Naive thymus-derived CD4-positive, alpha-beta T cell (primary cell): ENCODE data around the gene MYO1H. TPM values are rescaled to one million over a fixed set of nuclear protein-coding genes. Genes with fewer than 3 reads are reported as not detected.

Experiments
- ATAC-seq: fragments of 150-1000 bp; cut with Tn5 transposase; 2 replicates; pipeline ENCODE4 v1.10.0; 2021; ENCODE audit warnings: mild to moderate bottlenecking, moderate library complexity
- CTCF ChIA-PET: fragments of 350-600 bp; sonication (Branson Sonifier 250); formaldehyde crosslinking; loops from one replicate; lab custom pipeline; 2021; ENCODE audit warnings: antibody characterized with exemption; lab: Charles Lee
- POLR2A ChIA-PET: fragments of 350-600 bp; sonication (Branson Sonifier 250); formaldehyde crosslinking; loops from one replicate; lab custom pipeline; 2021; ENCODE audit warnings: antibody characterized with exemption, inconsistent platforms; lab: Charles Lee
- DNase-seq, 9 donors: peaks; one replicate each; pipeline versions ENCODE4 v3.0.0 to v3.0.0-alpha.2; 2020 to 2022; ENCODE audit warnings: mixed read lengths in 1 of 9
- H3K27ac ChIP-seq: one replicate; pipeline ENCODE4 v1.7.0; 2013; ENCODE audit warnings: mild to moderate bottlenecking, low read depth, low read length, moderate library complexity
- H3K27me3 ChIP-seq, 2 donors: one replicate each; pipeline ENCODE4 v1.7.0; 2013; ENCODE audit warnings: low read length in 2 of 2, mild to moderate bottlenecking in 2 of 2, moderate library complexity in 2 of 2; ENCODE audit not compliant: control insufficient read depth in 2 of 2, insufficient read depth in 2 of 2
- H3K36me3 ChIP-seq, 3 experiments: 1 replicate in 2 of 3; 2 replicates in 1 of 3; pipeline ENCODE4 v1.7.0; 2013; ENCODE audit warnings: low read length in 3 of 3, mild to moderate bottlenecking in 3 of 3, moderate library complexity in 1 of 3; ENCODE audit not compliant: insufficient read depth in 3 of 3, control insufficient read depth in 2 of 3
- H3K4me1 ChIP-seq, 2 donors: one replicate each; pipeline ENCODE4 v1.7.0; 2013; ENCODE audit warnings: low read length in 2 of 2, mild to moderate bottlenecking in 2 of 2, moderate library complexity in 1 of 2; ENCODE audit not compliant: control insufficient read depth in 2 of 2, insufficient read depth in 2 of 2
- H3K4me3 ChIP-seq: 2 replicates; pipeline ENCODE4 v1.7.0; 2013; ENCODE audit warnings: mild to moderate bottlenecking, low read length
- H3K9me3 ChIP-seq, 3 experiments: 1 replicate in 2 of 3; 2 replicates in 1 of 3; pipeline ENCODE4 v1.7.0; 2013; ENCODE audit warnings: low read length in 3 of 3; ENCODE audit not compliant: control insufficient read depth in 2 of 3
- H3K27ac Mint-ChIP-seq, 9 donors: one replicate each; pipeline ENCODE4 v1.8.0; 2020 to 2022; ENCODE audit warnings: mixed read lengths in 9 of 9, mild to moderate bottlenecking in 8 of 9, moderate library complexity in 5 of 9, inconsistent platforms in 2 of 9
- H3K27me3 Mint-ChIP-seq, 5 donors: one replicate each; pipeline ENCODE4 v1.8.0; 2021 to 2022; ENCODE audit warnings: mixed read lengths in 5 of 5, mild to moderate bottlenecking in 1 of 5
- H3K36me3 Mint-ChIP-seq, 5 donors: one replicate each; pipeline ENCODE4 v1.8.0; 2020 to 2022; ENCODE audit warnings: mixed read lengths in 5 of 5, mild to moderate bottlenecking in 3 of 5, inconsistent platforms in 1 of 5
- H3K4me1 Mint-ChIP-seq, 7 donors: one replicate each; pipeline ENCODE4 v1.8.0; 2020 to 2022; ENCODE audit warnings: mixed read lengths in 7 of 7, mild to moderate bottlenecking in 3 of 7, inconsistent platforms in 1 of 7
- H3K4me3 Mint-ChIP-seq, 10 donors: one replicate each; pipeline ENCODE4 v1.8.0; 2020 to 2022; ENCODE audit warnings: mild to moderate bottlenecking in 10 of 10, mixed read lengths in 10 of 10, moderate library complexity in 6 of 10, inconsistent platforms in 2 of 10
- H3K9me3 Mint-ChIP-seq, 11 donors: one replicate each; pipeline ENCODE4 v1.8.0; 2020 to 2022; ENCODE audit warnings: mixed read lengths in 11 of 11, mild to moderate bottlenecking in 4 of 11, inconsistent platforms in 1 of 11, moderate library complexity in 1 of 11
- intact Hi-C, 2 donors: fragments of 100-400 bp; cut with micrococcal nuclease; formaldehyde crosslinking; loops; one replicate each; pipeline ENCODE4 v1.15.1; 2023
- polyA plus RNA-seq, 2 donors: library from polyadenylated mRNA; unstranded; fragments of 300-500 nt; fragmentation: Illumina TruSeq; gene quantifications; one replicate each; pipeline ENCODE4 v1.2.3, GENCODE V29; 2021
- total RNA-seq, 6 experiments: library from RNA in 5 of 6; stranded (reverse) in 5 of 6; gene quantifications; 1 replicate in 5 of 6; 2 replicates in 1 of 6; pipeline ENCODE4 v1.2.3 and lab custom pipeline; 2021 to 2026

The MYO1H gene
- total and polyA plus RNA-seq, 7 experiments from 2014 or later = 0.49 TPM; not detected in 6

DNA sequence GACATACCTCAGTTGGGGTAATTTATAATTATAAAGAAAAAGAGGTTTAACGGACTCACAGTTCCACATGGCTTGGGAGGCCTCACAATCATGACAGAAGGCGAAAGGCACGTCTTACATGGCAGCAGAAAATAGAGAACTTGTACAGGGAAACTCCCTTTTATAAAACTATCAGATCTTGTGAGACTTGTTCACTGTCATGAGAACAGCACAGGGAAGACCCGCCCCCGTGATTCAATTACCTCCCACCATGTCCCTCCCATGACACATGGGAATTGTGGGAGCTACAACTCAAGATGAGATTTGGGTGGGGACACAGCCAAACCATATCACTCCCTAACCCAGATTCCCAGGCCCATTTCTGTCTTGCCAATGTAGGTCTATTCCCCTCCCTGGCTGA, 22.1 kb downstream of the MYO1H start:
- ChIA-PET POLR2A (no interaction called here), CTCF (no interaction called here)
- no peaks in the 10 kb centered on the region for H3K36me3 Mint-ChIP-seq
- no peak overlapping the region for H3K4me3 ChIP-seq
- H3K27ac ChIP-seq = no peak overlapping the region
- no peak overlapping the region for H3K4me3 Mint-ChIP-seq
- peaks cover 0 to 2% (median 0%) of the 10 kb centered on the region in 11 donors for H3K9me3 Mint-ChIP-seq
- ATAC-seq (no peak), DNase-seq (no peak)
- no peaks in the 10 kb centered on the region for H3K4me1 Mint-ChIP-seq
- H3K27me3 ChIP-seq = peaks cover 0 to 3% of the 10 kb centered on the region in 2 donors
- no peaks in the 10 kb centered on the region for H3K36me3 ChIP-seq
- intact Hi-C loops = no loop called here
- H3K4me1 ChIP-seq = no peaks in the 10 kb centered on the region
- peaks cover 13 to 37% (median 36%) of the 10 kb centered on the region in 5 donors for H3K27me3 Mint-ChIP-seq
- H3K27ac Mint-ChIP-seq = no peak overlapping the region
- H3K9me3 ChIP-seq = no peaks in the 10 kb centered on the region

GRCh38 chr12:109377139-109377685, 29.5 kb downstream of the MYO1H start:
- DNase-seq (no peak), ATAC-seq (no peak)
- H3K36me3 ChIP-seq = no peaks in the 10 kb centered on the region
- intact Hi-C loops = no loop called here
- Mint-ChIP-seq H3K27ac (no peak overlapping the region), H3K4me3 (no peak overlapping the region), H3K36me3 (no peaks in the 10 kb centered on the region), H3K9me3 (no peaks in the 10 kb centered on the region), H3K27me3 (peaks cover 17 to 43% (median 37%) of the 10 kb centered on the region in 5 donors), H3K4me1 (peaks cover 0 to 6% (median 0%) of the 10 kb centered on the region in 7 donors)
- POLR2A ChIA-PET = no interaction called here
- no peaks in the 10 kb centered on the region for H3K9me3 ChIP-seq
- no peak overlapping the region for H3K4me3 ChIP-seq
- no peaks in the 10 kb centered on the region for H3K4me1 ChIP-seq
- H3K27me3 ChIP-seq = peaks cover 0 to 3% of the 10 kb centered on the region in 2 donors
- CTCF ChIA-PET = no interaction called here
- H3K27ac ChIP-seq = no peak overlapping the region

GRCh38 chr12:109378569-109378968, 30.9 kb downstream of the MYO1H start:
- Histone ChIP-seq H3K9me3 (no peaks in the 10 kb centered on the region), H3K27me3 (no peaks in the 10 kb centered on the region), H3K27ac (no peak overlapping the region), H3K4me1 (no peaks in the 10 kb centered on the region), H3K36me3 (no peaks in the 10 kb centered on the region), H3K4me3 (no peak overlapping the region)
- no peak overlapping the region for H3K4me3 Mint-ChIP-seq
- intact Hi-C loops = no loop called here
- DNase-seq (no peak), ATAC-seq (peak; percentile 34)
- CTCF ChIA-PET = interaction anchor here (0.6 to 0.7 kb wide), 2 partner anchors 50 to 267 kb away, joined by 3 to 4 read pairs; no protein-coding TSS in a partner anchor
- H3K9me3 Mint-ChIP-seq = no peaks in the 10 kb centered on the region
- H3K36me3 Mint-ChIP-seq = no peaks in the 10 kb centered on the region
- H3K4me1 Mint-ChIP-seq = peaks cover 0 to 6% (median 0%) of the 10 kb centered on the region in 7 donors
- no peak overlapping the region for H3K27ac Mint-ChIP-seq
- peaks cover 22 to 42% (median 39%) of the 10 kb centered on the region in 5 donors for H3K27me3 Mint-ChIP-seq
- POLR2A ChIA-PET = no interaction called here

DNA sequence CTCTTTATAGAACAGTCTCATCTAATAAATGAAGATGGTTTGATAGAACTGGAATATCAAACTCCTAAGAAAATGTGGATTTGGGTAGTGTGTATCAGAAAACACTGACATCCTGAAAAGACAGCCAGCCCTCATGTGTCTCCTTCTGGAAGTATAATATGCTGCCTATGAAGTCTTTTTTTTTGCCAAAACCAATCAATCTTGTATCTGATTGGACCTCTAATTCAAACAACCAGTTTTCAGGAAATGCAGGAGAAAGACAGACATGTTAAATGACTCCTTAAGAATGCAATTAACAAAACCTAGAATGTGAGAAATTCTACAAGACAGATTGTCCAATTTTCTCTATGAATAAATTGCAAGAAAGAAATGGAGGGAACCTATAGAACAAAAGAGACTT, 34.3 kb downstream of the MYO1H start:
- Histone ChIP-seq H3K4me3 (no peak overlapping the region), H3K27ac (no peak overlapping the region), H3K27me3 (no peaks in the 10 kb centered on the region), H3K4me1 (no peaks in the 10 kb centered on the region), H3K36me3 (no peaks in the 10 kb centered on the region), H3K9me3 (no peaks in the 10 kb centered on the region)
- Mint-ChIP-seq H3K27ac (no peak overlapping the region), H3K4me1 (peaks cover 0 to 6% (median 0%) of the 10 kb centered on the region in 7 donors), H3K9me3 (peaks cover 0 to 2% (median 0%) of the 10 kb centered on the region in 11 donors), H3K27me3 (peaks cover 28 to 48% (median 39%) of the 10 kb centered on the region in 5 donors), H3K36me3 (no peaks in the 10 kb centered on the region), H3K4me3 (no peak overlapping the region)
- ChIA-PET CTCF (no interaction called here), POLR2A (no interaction called here)
- ATAC-seq (no peak), DNase-seq (no peak)
- intact Hi-C loops = loop anchor here in 1 of 2 donors (10.0 kb wide), 1 partner anchor 717 kb away; no protein-coding TSS in a partner anchor

GRCh38 chr12:109383240-109383639, 35.5 kb downstream of the MYO1H start:
- no peak overlapping the region for H3K27ac Mint-ChIP-seq
- no peaks in the 10 kb centered on the region for H3K9me3 ChIP-seq
- H3K36me3 ChIP-seq = no peaks in the 10 kb centered on the region
- peaks cover 0 to 4% (median 0%) of the 10 kb centered on the region in 5 donors for H3K36me3 Mint-ChIP-seq
- no peak for ATAC-seq
- H3K4me1 Mint-ChIP-seq = peaks cover 0 to 6% (median 0%) of the 10 kb centered on the region in 7 donors
- POLR2A ChIA-PET = no interaction called here
- H3K4me3 ChIP-seq = no peak overlapping the region
- intact Hi-C loops = loop anchor here in 1 of 2 donors (10.0 kb wide), 1 partner anchor 718 kb away; no protein-coding TSS in a partner anchor
- no peaks in the 10 kb centered on the region for H3K27me3 ChIP-seq
- peaks cover 35 to 53% (median 36%) of the 10 kb centered on the region in 5 donors for H3K27me3 Mint-ChIP-seq
- peaks cover 0 to 12% (median 4%) of the 10 kb centered on the region in 11 donors for H3K9me3 Mint-ChIP-seq
- CTCF ChIA-PET = interaction anchor here (0.6 kb wide), 1 partner anchor 232 kb away, joined by 3 read pairs; no protein-coding TSS in a partner anchor
- no peak for DNase-seq
- no peaks in the 10 kb centered on the region for H3K4me1 ChIP-seq
- H3K27ac ChIP-seq = no peak overlapping the region
- no peak overlapping the region for H3K4me3 Mint-ChIP-seq

- Mint-ChIP-seq H3K4me1 (no peaks in the 10 kb centered on the region), H3K27me3 (peaks cover 27 to 45% (median 40%) of the 10 kb centered on the region in 5 donors), H3K4me3 (no peak overlapping the region), H3K36me3 (peaks cover 0 to 4% (median 0%) of the 10 kb centered on the region in 5 donors), H3K27ac (no peak overlapping the region), H3K9me3 (peaks cover 0 to 21% (median 4%) of the 10 kb centered on the region in 11 donors)
- POLR2A ChIA-PET = no interaction called here
- ATAC-seq (peak; percentile 32), DNase-seq (peak in 5 of 9 donors; percentile 2 to 28 (median 22))
- no peak overlapping the region for H3K27ac ChIP-seq
- intact Hi-C loops = loop anchor here (1.0 to 10.0 kb wide), 5 partner anchors 121 to 721 kb away; no protein-coding TSS in a partner anchor
- no peaks in the 10 kb centered on the region for H3K4me1 ChIP-seq
- no peaks in the 10 kb centered on the region for H3K9me3 ChIP-seq
- H3K27me3 ChIP-seq = no peaks in the 10 kb centered on the region
- H3K4me3 ChIP-seq = no peak overlapping the region
- CTCF ChIA-PET = interaction anchor here (0.8 to 1.2 kb wide), 3 partner anchors 9 to 274 kb away, joined by 3 to 8 read pairs (median 4); no protein-coding TSS in a partner anchor
- no peaks in the 10 kb centered on the region for H3K36me3 ChIP-seq
Observed at GRCh38 chr12:109385339-109386058, 37.8 kb downstream of the MYO1H start.
